Mesodermal cell (in vitro differentiated cells): Measurements from ENCODE around the gene MYRF.
A peak's percentile ranks its signal among the peaks of the same experiment; 100 is the strongest.

ENCODE experiments used
- H3K27ac ChIP-seq: 2 replicates; pipeline ENCODE4 v1.7.0; 2013; ENCODE audit warnings: mild to moderate bottlenecking, low read depth, low read length, moderate library complexity; ENCODE audit not compliant: severe bottlenecking
- H3K36me3 ChIP-seq: 2 replicates; pipeline ENCODE4 v1.7.1; 2013; ENCODE audit warnings: mild to moderate bottlenecking, low read length, moderate library complexity; ENCODE audit not compliant: control insufficient read depth, insufficient read depth
- H3K4me1 ChIP-seq: one replicate; pipeline ENCODE4 v1.7.1; 2013; ENCODE audit warnings: mild to moderate bottlenecking, low read length; ENCODE audit not compliant: insufficient read depth, control insufficient read depth, poor library complexity, severe bottlenecking
- H3K4me3 ChIP-seq: 2 replicates; pipeline ENCODE4 v1.7.0; 2013; ENCODE audit warnings: low read length, control low read depth, mild to moderate bottlenecking; ENCODE audit not compliant: insufficient read depth, poor library complexity, severe bottlenecking; ENCODE audit errors: extremely low read depth
- H3K9me3 ChIP-seq: 2 replicates; pipeline ENCODE4 v1.7.1; 2013; ENCODE audit warnings: mild to moderate bottlenecking, low read length, moderate library complexity; ENCODE audit not compliant: control insufficient read depth
- WGBS, 2 experiments: methylation state at CpG; one replicate each; pipeline ENCODE4 v1.1.5; 2013; ENCODE audit warnings: missing lambda C conversion rate in 2 of 2; ENCODE audit not compliant: insufficient coverage in 2 of 2; 5-methylcytosine and 5-hydroxymethylcytosine counted together

MYRF gene

GRCh38 chr11:61749591-61750217 lies 2.7 kb upstream of the MYRF start:
- Histone ChIP-seq H3K27ac (peak overlapping the region; percentile 23), H3K4me3 (no peak overlapping the region)
- WGBS, 2 experiments = 25 to 30% methylated on average over 13 to 14 of the region's 21 CpGs

DNA sequence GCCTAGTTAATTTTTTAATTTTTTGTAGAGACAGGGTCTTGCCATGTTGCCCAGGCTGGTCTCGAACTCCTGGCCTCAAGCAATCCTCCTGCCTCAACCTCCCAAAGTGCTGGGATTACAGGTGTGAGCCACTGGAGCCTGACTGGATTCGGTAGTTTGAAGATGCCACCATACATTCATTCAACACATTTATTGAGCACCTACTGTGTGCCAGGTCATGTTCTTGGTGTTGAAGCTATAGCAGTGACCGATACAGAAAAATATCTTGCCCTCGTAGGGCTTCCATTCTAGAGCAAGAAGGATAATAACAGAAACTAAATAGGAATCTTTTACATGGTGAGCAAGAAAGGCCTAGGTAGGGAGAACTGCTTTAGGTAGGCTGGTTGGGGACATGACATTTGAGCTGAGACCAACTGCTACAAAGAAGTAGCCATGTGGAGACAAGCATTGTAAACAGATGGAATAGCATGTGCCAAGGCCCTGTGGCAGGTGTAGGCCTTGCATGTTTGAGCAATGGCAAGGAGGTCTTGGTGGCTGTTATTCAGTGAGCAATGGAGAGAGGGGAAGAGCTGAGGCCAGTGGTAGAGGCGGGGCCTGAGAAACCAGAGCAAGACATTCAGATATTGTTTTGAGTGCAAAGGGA lies 1.7 kb upstream of the MYRF start:
- peaks cover 53% of the 10 kb centered on the region for H3K4me1 ChIP-seq
- no peak overlapping the region for H3K4me3 ChIP-seq
- H3K9me3 ChIP-seq = no peaks in the 10 kb centered on the region
- peaks cover 2% of the 10 kb centered on the region for H3K36me3 ChIP-seq
- H3K27ac ChIP-seq = no peak overlapping the region
- 94 to 100% methylated on average over 3 to 5 of the region's 5 CpGs for WGBS, 2 experiments

More at GRCh38 chr11:61749591-61750217, 2.7 kb upstream of the MYRF start:
- Histone ChIP-seq H3K36me3 (peaks cover 2% of the 10 kb centered on the region), H3K4me1 (peaks cover 43% of the 10 kb centered on the region), H3K9me3 (no peaks in the 10 kb centered on the region)

DNA sequence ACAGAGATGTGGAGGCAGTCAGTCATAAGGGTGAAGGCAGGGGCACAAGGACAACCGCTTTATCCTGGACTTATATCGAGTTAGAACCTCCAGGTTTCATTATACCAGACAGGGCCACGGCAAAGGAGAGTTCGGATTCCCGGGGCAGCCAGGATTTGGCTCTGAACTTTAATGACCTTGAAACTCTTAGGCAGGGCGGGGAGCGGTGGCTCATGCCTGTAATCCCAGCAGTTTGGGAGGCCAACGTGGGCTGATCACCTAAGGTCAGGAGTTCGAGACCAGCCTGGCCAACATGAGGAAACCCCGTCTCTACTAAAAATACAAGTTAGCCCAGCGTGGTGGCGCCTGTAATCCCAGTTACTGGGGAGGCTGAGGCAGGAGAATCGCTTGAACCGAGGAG lies 1.1 kb upstream of the MYRF start:
- Histone ChIP-seq H3K27ac (no peak overlapping the region), H3K4me3 (no peak overlapping the region), H3K9me3 (no peaks in the 10 kb centered on the region), H3K36me3 (peaks cover 2% of the 10 kb centered on the region), H3K4me1 (peaks cover 59% of the 10 kb centered on the region)
- WGBS, 2 experiments = 91 to 92% methylated on average over 14 of the region's 14 CpGs

DNA sequence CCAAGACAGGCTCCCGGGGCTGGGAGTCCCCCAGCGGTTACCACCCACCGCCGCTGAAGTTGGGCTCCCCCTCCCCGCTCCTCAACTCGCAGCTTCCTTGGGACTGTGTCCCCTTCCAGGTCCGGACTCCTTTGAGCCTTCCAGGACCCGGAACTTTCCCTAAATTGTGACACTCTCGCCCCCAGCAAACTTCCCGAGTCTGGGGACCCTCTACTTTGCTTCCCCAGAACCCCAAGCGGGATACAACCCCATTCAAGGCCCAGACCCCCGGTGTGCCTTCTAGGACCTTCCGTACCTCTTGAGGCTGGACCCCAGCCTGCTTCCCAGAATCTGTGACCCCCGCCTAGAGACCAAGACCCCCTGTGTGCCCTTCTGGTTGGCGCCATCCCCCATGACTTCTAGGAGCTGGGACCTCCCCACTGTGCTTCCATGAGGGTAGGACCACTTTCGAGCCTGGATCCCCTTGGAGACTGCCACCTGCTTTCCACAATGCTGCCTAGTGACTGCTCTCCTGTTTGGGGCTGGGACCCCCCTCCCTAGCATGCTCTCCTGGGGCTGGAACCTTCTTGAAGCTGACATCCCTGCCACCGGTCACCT lies 587 bp downstream of the MYRF start:
- H3K4me1 ChIP-seq = peaks cover 69% of the 10 kb centered on the region
- peaks cover 2% of the 10 kb centered on the region for H3K36me3 ChIP-seq
- no peaks in the 10 kb centered on the region for H3K9me3 ChIP-seq
- H3K4me3 ChIP-seq = peak overlapping the region; percentile 68
- no peak overlapping the region for H3K27ac ChIP-seq
- WGBS, 2 experiments = 31 to 40% methylated on average over 14 to 17 of the region's 17 CpGs

DNA sequence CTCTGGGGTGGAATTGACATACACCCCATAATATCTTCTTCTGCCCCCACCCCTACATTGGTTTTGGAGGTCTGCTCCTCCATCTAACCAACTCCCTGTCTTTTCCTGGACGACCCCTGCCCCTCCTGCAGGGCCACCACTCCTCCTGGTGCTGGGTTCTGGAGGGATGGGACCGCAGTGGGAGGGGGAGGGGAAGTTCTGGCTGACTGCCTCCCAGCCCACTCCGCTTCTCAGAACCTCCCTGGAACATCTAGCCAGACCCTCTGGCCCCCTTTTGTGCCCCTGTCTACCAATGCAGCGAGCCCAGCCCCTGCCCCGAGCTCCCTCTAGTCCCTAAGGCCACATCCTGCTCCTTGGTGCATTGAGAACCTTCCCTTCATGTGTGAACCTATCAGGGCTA lies 1.2 kb downstream of the MYRF start:
- H3K4me3 ChIP-seq = peak overlapping the region; percentile 68
- no peaks in the 10 kb centered on the region for H3K9me3 ChIP-seq
- H3K36me3 ChIP-seq = peaks cover 7% of the 10 kb centered on the region
- H3K27ac ChIP-seq = peak overlapping the region; percentile 79
- WGBS, 2 experiments = 100% methylated on average over 2 of the region's 5 CpGs; no CpG with 5 or more reads in 1 of the 2 experiments
- H3K4me1 ChIP-seq = peaks cover 68% of the 10 kb centered on the region

GRCh38 chr11:61754534-61755482 lies 2.4 kb downstream of the MYRF start:
- peak overlapping the region; percentile 68 for H3K4me3 ChIP-seq
- peaks cover 12% of the 10 kb centered on the region for H3K36me3 ChIP-seq
- H3K4me1 ChIP-seq = peaks cover 63% of the 10 kb centered on the region
- peak overlapping the region; percentile 79 for H3K27ac ChIP-seq
- WGBS, 2 experiments = 69 to 91% methylated on average over 22 to 27 of the region's 31 CpGs
- no peaks in the 10 kb centered on the region for H3K9me3 ChIP-seq

DNA sequence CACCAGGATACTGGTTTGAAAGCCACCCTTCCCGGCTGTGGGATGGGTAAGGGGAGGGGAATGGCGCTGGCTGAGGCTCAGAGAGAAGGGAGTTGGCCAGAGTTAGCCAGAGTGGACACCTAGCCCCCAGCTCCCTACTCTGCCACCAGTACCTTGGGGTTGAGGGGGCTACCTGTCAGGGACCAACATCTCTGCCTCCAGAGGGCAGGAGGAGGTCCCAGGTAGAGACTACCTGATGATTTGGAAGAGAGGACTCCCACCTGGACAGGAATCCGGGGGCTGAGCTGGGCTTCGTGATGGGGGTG lies 3.7 kb downstream of the MYRF start:
- Histone ChIP-seq H3K36me3 (peaks cover 12% of the 10 kb centered on the region), H3K4me3 (no peak overlapping the region), H3K9me3 (no peaks in the 10 kb centered on the region), H3K27ac (peak overlapping the region; percentile 87), H3K4me1 (peaks cover 62% of the 10 kb centered on the region)
- 74 to 77% methylated on average over 2 to 3 of the region's 4 CpGs for WGBS, 2 experiments

DNA sequence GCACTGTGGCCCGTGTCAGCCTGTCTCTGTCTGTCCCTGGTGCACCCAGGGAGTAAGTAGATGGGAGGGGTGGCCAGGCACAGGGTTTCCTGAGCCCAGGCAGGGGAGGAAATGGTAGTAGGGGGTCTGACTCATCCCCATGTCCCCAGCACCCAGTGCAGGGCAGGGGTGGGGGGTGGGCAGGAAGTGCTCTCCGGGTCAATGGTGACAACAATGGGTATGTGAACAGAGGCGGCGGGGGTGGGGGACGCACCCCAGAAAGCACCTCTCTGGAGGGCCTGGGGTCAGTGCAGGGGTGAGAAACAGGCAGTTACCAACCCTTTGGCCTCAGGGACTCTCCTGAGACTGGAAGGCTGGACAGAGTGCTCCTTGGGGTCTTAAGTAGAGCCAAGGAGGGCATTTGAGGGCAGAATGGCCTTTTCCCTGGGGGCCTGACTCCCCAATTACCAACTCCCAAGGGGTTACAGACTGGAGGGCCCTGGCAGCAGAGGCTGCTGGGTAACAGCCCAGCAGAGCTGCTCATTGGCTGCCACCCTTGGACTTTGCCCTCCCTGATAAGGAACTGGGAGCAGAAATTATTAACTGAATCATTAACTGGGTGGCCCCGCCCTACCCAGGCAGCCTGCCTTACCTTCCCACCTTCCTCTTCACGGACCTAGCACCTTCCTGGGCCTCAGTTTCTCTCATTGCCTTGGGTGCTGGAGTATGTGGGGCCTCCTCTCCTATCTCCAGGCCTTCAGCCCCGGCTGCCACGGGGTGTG lies 4.2 kb downstream of the MYRF start:
- peaks cover 15% of the 10 kb centered on the region for H3K36me3 ChIP-seq
- H3K27ac ChIP-seq = peak overlapping the region; percentile 87
- H3K4me1 ChIP-seq = peaks cover 68% of the 10 kb centered on the region
- H3K9me3 ChIP-seq = no peaks in the 10 kb centered on the region
- H3K4me3 ChIP-seq = no peak overlapping the region
- WGBS, 2 experiments = 65 to 76% methylated on average over 6 of the region's 9 CpGs

GRCh38 chr11:61757213-61757862 lies 4.9 kb downstream of the MYRF start:
- 92 to 96% methylated on average over 11 to 13 of the region's 15 CpGs for WGBS, 2 experiments
- Histone ChIP-seq H3K4me1 (peaks cover 75% of the 10 kb centered on the region), H3K27ac (peak overlapping the region; percentile 87)

More at GRCh38 chr11:61757213-61757862, 4.9 kb downstream of the MYRF start:
- Histone ChIP-seq H3K4me3 (no peak overlapping the region), H3K36me3 (peaks cover 17% of the 10 kb centered on the region), H3K9me3 (no peaks in the 10 kb centered on the region)
